ENCODE measurements around the gene SLC22A12. TPM values are rescaled to one million over a fixed set of nuclear protein-coding genes. Genes with fewer than 3 reads are reported as not detected.

The SLC22A12 gene
- total and polyA plus RNA-seq, 2 of the 8 experiments (the other 6 are each of a cell fraction or from before 2014, with no cell fraction given), result not detected

DNA sequence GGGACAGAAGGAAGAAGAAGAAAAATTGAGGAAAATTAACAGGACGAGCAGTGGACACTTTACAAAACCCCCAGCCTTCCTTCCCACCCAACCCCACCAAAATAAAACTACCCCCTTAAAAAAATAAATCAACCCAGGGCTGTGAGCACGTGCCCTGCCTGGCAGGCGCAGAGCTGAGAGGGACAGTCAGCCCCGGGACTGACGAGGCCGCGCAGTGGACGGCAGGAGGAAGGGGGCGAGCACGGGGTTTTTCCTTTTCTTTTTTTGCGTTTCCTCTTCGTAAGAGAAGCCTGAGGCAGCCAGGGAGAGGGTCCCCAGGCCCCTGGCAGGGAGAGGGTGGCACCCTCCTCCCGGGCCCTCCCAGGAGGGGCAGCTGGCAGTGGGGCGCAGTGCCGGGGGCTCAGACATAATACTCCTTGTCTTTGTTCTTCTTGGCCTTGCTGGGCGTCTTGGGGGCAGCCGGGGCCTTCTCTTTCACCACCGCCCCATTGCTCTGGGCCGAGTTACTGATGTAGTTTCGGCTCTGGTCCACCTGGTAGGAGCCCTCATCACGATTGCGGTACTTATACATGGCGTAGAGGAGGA lies 15.9 kb downstream of the SLC22A12 start (continued):
- TF ChIP-seq, protein P1, sequence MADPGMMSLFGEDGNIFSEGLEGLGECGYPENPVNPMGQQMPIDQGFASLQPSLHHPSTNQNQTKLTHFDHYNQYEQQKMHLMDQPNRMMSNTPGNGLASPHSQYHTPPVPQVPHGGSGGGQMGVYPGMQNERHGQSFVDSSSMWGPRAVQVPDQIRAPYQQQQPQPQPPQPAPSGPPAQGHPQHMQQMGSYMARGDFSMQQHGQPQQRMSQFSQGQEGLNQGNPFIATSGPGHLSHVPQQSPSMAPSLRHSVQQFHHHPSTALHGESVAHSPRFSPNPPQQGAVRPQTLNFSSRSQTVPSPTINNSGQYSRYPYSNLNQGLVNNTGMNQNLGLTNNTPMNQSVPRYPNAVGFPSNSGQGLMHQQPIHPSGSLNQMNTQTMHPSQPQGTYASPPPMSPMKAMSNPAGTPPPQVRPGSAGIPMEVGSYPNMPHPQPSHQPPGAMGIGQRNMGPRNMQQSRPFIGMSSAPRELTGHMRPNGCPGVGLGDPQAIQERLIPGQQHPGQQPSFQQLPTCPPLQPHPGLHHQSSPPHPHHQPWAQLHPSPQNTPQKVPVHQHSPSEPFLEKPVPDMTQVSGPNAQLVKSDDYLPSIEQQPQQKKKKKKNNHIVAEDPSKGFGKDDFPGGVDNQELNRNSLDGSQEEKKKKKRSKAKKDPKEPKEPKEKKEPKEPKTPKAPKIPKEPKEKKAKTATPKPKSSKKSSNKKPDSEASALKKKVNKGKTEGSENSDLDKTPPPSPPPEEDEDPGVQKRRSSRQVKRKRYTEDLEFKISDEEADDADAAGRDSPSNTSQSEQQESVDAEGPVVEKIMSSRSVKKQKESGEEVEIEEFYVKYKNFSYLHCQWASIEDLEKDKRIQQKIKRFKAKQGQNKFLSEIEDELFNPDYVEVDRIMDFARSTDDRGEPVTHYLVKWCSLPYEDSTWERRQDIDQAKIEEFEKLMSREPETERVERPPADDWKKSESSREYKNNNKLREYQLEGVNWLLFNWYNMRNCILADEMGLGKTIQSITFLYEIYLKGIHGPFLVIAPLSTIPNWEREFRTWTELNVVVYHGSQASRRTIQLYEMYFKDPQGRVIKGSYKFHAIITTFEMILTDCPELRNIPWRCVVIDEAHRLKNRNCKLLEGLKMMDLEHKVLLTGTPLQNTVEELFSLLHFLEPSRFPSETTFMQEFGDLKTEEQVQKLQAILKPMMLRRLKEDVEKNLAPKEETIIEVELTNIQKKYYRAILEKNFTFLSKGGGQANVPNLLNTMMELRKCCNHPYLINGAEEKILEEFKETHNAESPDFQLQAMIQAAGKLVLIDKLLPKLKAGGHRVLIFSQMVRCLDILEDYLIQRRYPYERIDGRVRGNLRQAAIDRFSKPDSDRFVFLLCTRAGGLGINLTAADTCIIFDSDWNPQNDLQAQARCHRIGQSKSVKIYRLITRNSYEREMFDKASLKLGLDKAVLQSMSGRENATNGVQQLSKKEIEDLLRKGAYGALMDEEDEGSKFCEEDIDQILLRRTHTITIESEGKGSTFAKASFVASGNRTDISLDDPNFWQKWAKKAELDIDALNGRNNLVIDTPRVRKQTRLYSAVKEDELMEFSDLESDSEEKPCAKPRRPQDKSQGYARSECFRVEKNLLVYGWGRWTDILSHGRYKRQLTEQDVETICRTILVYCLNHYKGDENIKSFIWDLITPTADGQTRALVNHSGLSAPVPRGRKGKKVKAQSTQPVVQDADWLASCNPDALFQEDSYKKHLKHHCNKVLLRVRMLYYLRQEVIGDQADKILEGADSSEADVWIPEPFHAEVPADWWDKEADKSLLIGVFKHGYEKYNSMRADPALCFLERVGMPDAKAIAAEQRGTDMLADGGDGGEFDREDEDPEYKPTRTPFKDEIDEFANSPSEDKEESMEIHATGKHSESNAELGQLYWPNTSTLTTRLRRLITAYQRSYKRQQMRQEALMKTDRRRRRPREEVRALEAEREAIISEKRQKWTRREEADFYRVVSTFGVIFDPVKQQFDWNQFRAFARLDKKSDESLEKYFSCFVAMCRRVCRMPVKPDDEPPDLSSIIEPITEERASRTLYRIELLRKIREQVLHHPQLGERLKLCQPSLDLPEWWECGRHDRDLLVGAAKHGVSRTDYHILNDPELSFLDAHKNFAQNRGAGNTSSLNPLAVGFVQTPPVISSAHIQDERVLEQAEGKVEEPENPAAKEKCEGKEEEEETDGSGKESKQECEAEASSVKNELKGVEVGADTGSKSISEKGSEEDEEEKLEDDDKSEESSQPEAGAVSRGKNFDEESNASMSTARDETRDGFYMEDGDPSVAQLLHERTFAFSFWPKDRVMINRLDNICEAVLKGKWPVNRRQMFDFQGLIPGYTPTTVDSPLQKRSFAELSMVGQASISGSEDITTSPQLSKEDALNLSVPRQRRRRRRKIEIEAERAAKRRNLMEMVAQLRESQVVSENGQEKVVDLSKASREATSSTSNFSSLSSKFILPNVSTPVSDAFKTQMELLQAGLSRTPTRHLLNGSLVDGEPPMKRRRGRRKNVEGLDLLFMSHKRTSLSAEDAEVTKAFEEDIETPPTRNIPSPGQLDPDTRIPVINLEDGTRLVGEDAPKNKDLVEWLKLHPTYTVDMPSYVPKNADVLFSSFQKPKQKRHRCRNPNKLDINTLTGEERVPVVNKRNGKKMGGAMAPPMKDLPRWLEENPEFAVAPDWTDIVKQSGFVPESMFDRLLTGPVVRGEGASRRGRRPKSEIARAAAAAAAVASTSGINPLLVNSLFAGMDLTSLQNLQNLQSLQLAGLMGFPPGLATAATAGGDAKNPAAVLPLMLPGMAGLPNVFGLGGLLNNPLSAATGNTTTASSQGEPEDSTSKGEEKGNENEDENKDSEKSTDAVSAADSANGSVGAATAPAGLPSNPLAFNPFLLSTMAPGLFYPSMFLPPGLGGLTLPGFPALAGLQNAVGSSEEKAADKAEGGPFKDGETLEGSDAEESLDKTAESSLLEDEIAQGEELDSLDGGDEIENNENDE (IDR thresholded peaks at IDR 0.05; ENCODE audit: insufficient replicate concordance, low read length), result no peak
- TF ChIP-seq NRF1 (IDR thresholded peaks at IDR 0.05; ENCODE audit: low read depth, low read length) (no peak), TBP (IDR thresholded peaks at IDR 0.05; ENCODE audit: low read depth, low read length) (no peak), TAF7 (optimal IDR thresholded peaks at IDR 0.05; ENCODE audit: borderline replicate concordance, low read depth, low read length) (no peak), FOSL1 (IDR thresholded peaks at IDR 0.05; ENCODE audit: insufficient read depth, low read depth, low read length) (no peak), SP1 (IDR thresholded peaks at IDR 0.05; ENCODE audit: low read depth, low read length) (no peak), MAFK (IDR thresholded peaks at IDR 0.05; ENCODE audit: low read depth, low read length) (no peak)

Measured in H1 (cell line).